Fibroblast of lung (primary cell): ENCODE results near the gene OBSCN. TPM values are rescaled to one million over a fixed set of nuclear protein-coding genes. Genes with fewer than 3 reads are reported as not detected.

ENCODE experiments used
- DNase-seq, 2 donors: peaks; one replicate each; pipeline versions ENCODE4 v3.0.0 to v3.0.0-alpha.2; 2010; ENCODE audit warnings: low read depth in 2 of 2
- H2AFZ ChIP-seq: 2 replicates; pipeline ENCODE4 v1.5.1; 2012; ENCODE audit warnings: low read length, control low read depth, inconsistent platforms
- H3K27ac ChIP-seq: 2 replicates; pipeline ENCODE4 v1.5.1; 2011; ENCODE audit warnings: low read length, control low read depth; ENCODE audit not compliant: insufficient read depth
- H3K27me3 ChIP-seq: 2 replicates; pipeline ENCODE4 v1.5.1; 2011; ENCODE audit warnings: mild to moderate bottlenecking, low read length; ENCODE audit not compliant: control insufficient read depth, insufficient read depth
- H3K36me3 ChIP-seq: 2 replicates; pipeline ENCODE4 v1.5.1; 2011; ENCODE audit warnings: low read length; ENCODE audit not compliant: control insufficient read depth, insufficient read depth
- H3K4me1 ChIP-seq: 2 replicates; pipeline ENCODE4 v1.5.1; 2011; ENCODE audit warnings: low read length; ENCODE audit not compliant: control insufficient read depth, insufficient read depth; ENCODE audit errors: extremely low read depth
- H3K4me2 ChIP-seq: 2 replicates; pipeline ENCODE4 v1.5.1; 2011; ENCODE audit warnings: low read length, control low read depth; ENCODE audit not compliant: insufficient read depth; ENCODE audit errors: extremely low read depth
- H3K4me3 ChIP-seq, 4 experiments: fragments of 200-600 bp in 1 of 4; sonication (generic) in 1 of 4; replicated peaks in 1 of 4; 2 replicates each; pipeline ENCODE4 v1.5.1; 2011 to 2016; ENCODE audit warnings: low read length in 4 of 4, low read depth in 3 of 4, mild to moderate bottlenecking in 3 of 4, control low read depth in 2 of 4, inconsistent platforms in 1 of 4, mixed read lengths in 1 of 4; ENCODE audit not compliant: insufficient read depth in 1 of 4; ENCODE audit errors: control extremely low read depth in 1 of 4
- H3K79me2 ChIP-seq: 2 replicates; pipeline ENCODE4 v1.5.1; 2012; ENCODE audit warnings: mild to moderate bottlenecking, low read length, inconsistent platforms; ENCODE audit not compliant: control insufficient read depth, insufficient read depth
- H3K9ac ChIP-seq: 2 replicates; pipeline ENCODE4 v1.5.1; 2011; ENCODE audit warnings: mild to moderate bottlenecking, low read length, control low read depth; ENCODE audit not compliant: insufficient read depth
- H3K9me3 ChIP-seq: 2 replicates; pipeline ENCODE4 v1.5.1; 2012; ENCODE audit warnings: low read depth, low read length; ENCODE audit not compliant: control insufficient read depth, insufficient read depth
- H4K20me1 ChIP-seq: 2 replicates; pipeline ENCODE4 v1.5.1; 2011; ENCODE audit warnings: low read length; ENCODE audit not compliant: control insufficient read depth, insufficient read depth; ENCODE audit errors: extremely low read depth
- EZH2 ChIP-seq: IDR thresholded peaks from 2 replicates; pipeline ENCODE4 v1.5.1; 2012; ENCODE audit warnings: low read length, control low read depth, mild to moderate bottlenecking; ENCODE audit errors: missing control alignments
- polyA plus RNA-seq, 2 donors: library from polyadenylated mRNA; depleted of rRNA in 1 of 2; stranded (reverse) in 1 of 2; unstranded in 1 of 2; fragments of >200 nt; gene quantifications; 2 replicates each; pipeline ENCODE4 v1.2.1, GENCODE V29; 2011 to 2012; ENCODE audit warnings: missing spikeins in 1 of 2
- total RNA-seq: library from RNA; depleted of rRNA; stranded (reverse); fragments of >200 nt; gene quantifications from 2 replicates; pipeline ENCODE4 v1.2.1, GENCODE V29; 2014
- TF ChIP-seq, protein P1 (sequence below), 2 donors: IDR thresholded peaks in 1 of 2; conservative IDR thresholded peaks in 1 of 2; 1 replicate in 1 of 2; 2 replicates in 1 of 2; pipeline ENCODE4 v1.5.1; 2011 to 2012; ENCODE audit warnings: low read length in 2 of 2, control low read depth in 1 of 2, inconsistent platforms in 1 of 2, low read depth in 1 of 2, mild to moderate bottlenecking in 1 of 2

The OBSCN gene
- total and polyA plus RNA-seq, 2 donors (not counting 1 experiment from before 2014, with no cell fraction given) = 0.87 to 16.8 TPM

DNA sequence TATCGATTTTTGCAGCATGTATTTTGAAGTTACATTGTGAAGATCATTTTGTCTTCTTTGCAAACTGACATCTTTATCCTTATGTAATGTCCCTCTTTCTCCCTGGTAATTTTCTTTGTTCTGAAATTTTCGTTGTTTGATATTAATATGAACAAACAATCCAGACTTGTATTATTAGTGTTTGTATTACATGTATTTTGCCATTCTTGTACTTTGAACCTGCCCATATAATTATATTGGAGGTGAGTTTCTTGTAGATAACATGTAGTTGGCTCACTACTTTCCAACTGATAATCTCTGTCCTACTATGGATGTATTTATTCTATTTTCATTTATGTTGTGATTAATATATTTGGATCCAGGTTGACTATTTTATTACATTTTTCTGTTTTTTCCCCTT, 27.1 kb downstream of the OBSCN start:
- Histone ChIP-seq H2AFZ (no peak overlapping the region), H3K4me2 (no peak overlapping the region), H4K20me1 (no peaks in the 10 kb centered on the region), H3K27me3 (no peaks in the 10 kb centered on the region), H3K79me2 (no peaks in the 10 kb centered on the region), H3K36me3 (no peaks in the 10 kb centered on the region), H3K27ac (no peak overlapping the region), H3K4me3 (no peak overlapping the region), H3K4me1 (no peaks in the 10 kb centered on the region), H3K9me3 (peaks cover 2% of the 10 kb centered on the region), H3K9ac (no peak overlapping the region)
- no peak for DNase-seq
- TF ChIP-seq EZH2 = no peak
- TF ChIP-seq, protein P1, sequence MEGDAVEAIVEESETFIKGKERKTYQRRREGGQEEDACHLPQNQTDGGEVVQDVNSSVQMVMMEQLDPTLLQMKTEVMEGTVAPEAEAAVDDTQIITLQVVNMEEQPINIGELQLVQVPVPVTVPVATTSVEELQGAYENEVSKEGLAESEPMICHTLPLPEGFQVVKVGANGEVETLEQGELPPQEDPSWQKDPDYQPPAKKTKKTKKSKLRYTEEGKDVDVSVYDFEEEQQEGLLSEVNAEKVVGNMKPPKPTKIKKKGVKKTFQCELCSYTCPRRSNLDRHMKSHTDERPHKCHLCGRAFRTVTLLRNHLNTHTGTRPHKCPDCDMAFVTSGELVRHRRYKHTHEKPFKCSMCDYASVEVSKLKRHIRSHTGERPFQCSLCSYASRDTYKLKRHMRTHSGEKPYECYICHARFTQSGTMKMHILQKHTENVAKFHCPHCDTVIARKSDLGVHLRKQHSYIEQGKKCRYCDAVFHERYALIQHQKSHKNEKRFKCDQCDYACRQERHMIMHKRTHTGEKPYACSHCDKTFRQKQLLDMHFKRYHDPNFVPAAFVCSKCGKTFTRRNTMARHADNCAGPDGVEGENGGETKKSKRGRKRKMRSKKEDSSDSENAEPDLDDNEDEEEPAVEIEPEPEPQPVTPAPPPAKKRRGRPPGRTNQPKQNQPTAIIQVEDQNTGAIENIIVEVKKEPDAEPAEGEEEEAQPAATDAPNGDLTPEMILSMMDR (conservative IDR thresholded peaks at IDR 0.05 in 1 of 2, IDR thresholded peaks at IDR 0.05 in 1 of 2; ENCODE audit: low read depth in 1 of 2, low read length in 2 of 2) = no peak

DNA sequence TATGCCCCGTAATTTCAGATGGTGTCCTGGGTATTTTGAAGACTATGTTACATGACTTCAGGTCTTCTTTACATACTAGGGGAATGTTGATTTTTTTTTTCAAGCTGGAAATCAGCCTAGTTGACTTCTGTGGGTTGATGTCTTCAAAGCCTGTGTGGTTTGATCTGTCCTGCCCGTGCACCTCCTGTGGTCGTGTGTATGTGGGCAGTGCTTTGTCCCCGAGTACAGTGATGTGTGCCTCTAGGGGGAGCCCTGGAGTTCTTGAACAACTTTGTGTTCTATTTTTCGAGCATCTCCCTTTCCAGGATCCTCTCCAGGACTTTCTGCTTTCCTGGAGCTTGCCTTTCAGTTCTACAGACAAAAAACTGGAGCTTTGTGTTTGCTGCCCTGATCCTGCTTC, 28.9 kb downstream of the OBSCN start:
- no peaks in the 10 kb centered on the region for H3K4me1 ChIP-seq
- H4K20me1 ChIP-seq = no peaks in the 10 kb centered on the region
- peak; percentile 21 to 52 for DNase-seq
- H3K36me3 ChIP-seq = no peaks in the 10 kb centered on the region
- TF ChIP-seq, protein P1 (conservative IDR thresholded peaks at IDR 0.05 in 1 of 2, IDR thresholded peaks at IDR 0.05 in 1 of 2; ENCODE audit: low read depth in 1 of 2, low read length in 2 of 2) = peak; percentile 31 to 57
- no peak for TF ChIP-seq EZH2
- no peak overlapping the region for H2AFZ ChIP-seq
- peaks cover 2% of the 10 kb centered on the region for H3K9me3 ChIP-seq
- H3K27me3 ChIP-seq = no peaks in the 10 kb centered on the region
- H3K9ac ChIP-seq = no peak overlapping the region
- no peak overlapping the region for H3K4me3 ChIP-seq
- no peak overlapping the region for H3K27ac ChIP-seq
- H3K79me2 ChIP-seq = no peaks in the 10 kb centered on the region
- no peak overlapping the region for H3K4me2 ChIP-seq

DNA sequence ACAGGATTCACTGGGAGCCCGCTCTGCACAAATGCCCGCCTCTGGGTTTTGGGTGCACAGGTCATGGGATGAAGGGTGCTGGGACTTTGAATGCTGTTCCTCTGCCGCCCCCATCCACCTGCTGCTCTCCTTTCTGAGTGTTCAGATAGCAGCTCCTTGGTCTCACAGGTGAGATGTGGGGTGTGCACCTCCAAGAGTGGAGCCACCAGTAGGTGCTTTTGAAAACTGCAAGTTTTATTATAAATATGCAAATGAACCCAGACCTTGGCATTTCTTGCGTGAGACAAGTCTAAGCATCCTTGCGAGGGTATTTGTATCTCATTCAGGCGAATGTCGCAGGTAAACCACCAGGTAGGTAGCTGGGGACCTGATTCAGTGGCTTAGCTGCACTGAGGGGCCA, 30.2 kb downstream of the OBSCN start:
- DNase-seq = no peak
- no peak overlapping the region for H3K9ac ChIP-seq
- H3K9me3 ChIP-seq = peaks cover 2% of the 10 kb centered on the region
- H2AFZ ChIP-seq = no peak overlapping the region
- H4K20me1 ChIP-seq = no peaks in the 10 kb centered on the region
- H3K36me3 ChIP-seq = no peaks in the 10 kb centered on the region
- H3K79me2 ChIP-seq = no peaks in the 10 kb centered on the region
- no peaks in the 10 kb centered on the region for H3K4me1 ChIP-seq
- H3K27ac ChIP-seq = no peak overlapping the region
- H3K4me2 ChIP-seq = no peak overlapping the region
- H3K27me3 ChIP-seq = no peaks in the 10 kb centered on the region
- TF ChIP-seq EZH2 = no peak
- TF ChIP-seq, protein P1 (conservative IDR thresholded peaks at IDR 0.05 in 1 of 2, IDR thresholded peaks at IDR 0.05 in 1 of 2; ENCODE audit: low read depth in 1 of 2, low read length in 2 of 2) = no peak
- H3K4me3 ChIP-seq = no peak overlapping the region
